Upper lobe of right lung (tissue), 1 donor: ENCODE data around the gene RAB31. TPM values are rescaled to one million over a fixed set of nuclear protein-coding genes. Genes with fewer than 3 reads are reported as not detected.
A peak's percentile ranks its signal among the peaks of the same experiment; 100 is the strongest.

Experiments used
- ATAC-seq: fragments of 200-7000 bp; cut with Tn5 transposase; one replicate; pipeline ENCODE4 v1.9.1; 2020; ENCODE audit warnings: mild to moderate bottlenecking, moderate library complexity
- DNase-seq: peaks from one replicate; pipeline ENCODE4 v3.0.0-alpha.2; 2020
- H3K27ac ChIP-seq: fragments of 200-600 bp; one replicate; pipeline ENCODE4 v1.8.0; 2022
- H3K27me3 ChIP-seq: fragments of 200-600 bp; one replicate; pipeline ENCODE4 v1.8.0; 2022; ENCODE audit warnings: mild to moderate bottlenecking
- H3K36me3 ChIP-seq: fragments of 200-600 bp; one replicate; pipeline ENCODE4 v1.8.0; 2022
- H3K4me1 ChIP-seq: fragments of 200-600 bp; one replicate; pipeline ENCODE4 v1.8.0; 2022
- H3K4me3 ChIP-seq: fragments of 200-600 bp; one replicate; pipeline ENCODE4 v1.8.0; 2022; ENCODE audit warnings: mild to moderate bottlenecking
- H3K9me3 ChIP-seq: fragments of 200-600 bp; one replicate; pipeline ENCODE4 v1.8.0; 2022
- CTCF ChIP-seq: fragments of 200-600 bp; IDR thresholded peaks from one replicate; pipeline ENCODE4 v1.8.0; 2022; ENCODE audit warnings: antibody characterized with exemption
- intact Hi-C: fragments of 100-400 bp; cut with DNase I; formaldehyde crosslinking; loops from one replicate; pipeline ENCODE4 v1.11.0; 2022
- total RNA-seq: library from RNA; stranded (reverse); fragmentation: NEBNext Ultra II Directional; extraction: Animal tissue kit (Norgen Biotek cat#: 25700); gene quantifications from one replicate; pipeline ENCODE4 v1.2.1, GENCODE V29; 2021
- donor health status: DM: no; HTN: yes; CAD: no; lungs with severe emphysema.

Gene RAB31
- total RNA-seq, 1 donor from 2014 or later = 137 TPM

GRCh38 chr18:9722691-9723090, 14.6 kb downstream of the RAB31 start:
- no peak overlapping the region for H3K27ac ChIP-seq

GRCh38 chr18:9724797-9725585, 16.9 kb downstream of the RAB31 start:
- Histone ChIP-seq H3K4me1 (no peaks in the 10 kb centered on the region), H3K27me3 (no peaks in the 10 kb centered on the region), H3K4me3 (no peak overlapping the region), H3K9me3 (no peaks in the 10 kb centered on the region), H3K27ac (no peak overlapping the region), H3K36me3 (peaks cover 9% of the 10 kb centered on the region)
- no peak for ATAC-seq
- intact Hi-C loops = no loop called here
- DNase-seq = no peak
- no peak for TF ChIP-seq CTCF

More at GRCh38 chr18:9722691-9723090, 14.6 kb downstream of the RAB31 start:
- peak; percentile 28 for TF ChIP-seq CTCF
- Histone ChIP-seq H3K36me3 (peaks cover 9% of the 10 kb centered on the region), H3K4me1 (peaks cover 6% of the 10 kb centered on the region), H3K9me3 (no peaks in the 10 kb centered on the region), H3K4me3 (no peak overlapping the region), H3K27me3 (no peaks in the 10 kb centered on the region)
- ATAC-seq (peak; percentile 92), DNase-seq (no peak)
- intact Hi-C loops = no loop called here

- ATAC-seq = no peak
- no peak for DNase-seq
- H3K4me1 ChIP-seq = no peaks in the 10 kb centered on the region
- H3K27me3 ChIP-seq = no peaks in the 10 kb centered on the region
- intact Hi-C loops = no loop called here
- H3K9me3 ChIP-seq = no peaks in the 10 kb centered on the region
- no peak for TF ChIP-seq CTCF
- peaks cover 9% of the 10 kb centered on the region for H3K36me3 ChIP-seq
- H3K27ac ChIP-seq = no peak overlapping the region
- H3K4me3 ChIP-seq = no peak overlapping the region
These were observed 18.1 kb downstream of the RAB31 start for GRCh38 chr18:9726175-9726574.

- ATAC-seq (no peak), DNase-seq (no peak)
- no peak for TF ChIP-seq CTCF
- intact Hi-C loops = no loop called here
- H3K27ac ChIP-seq = no peak overlapping the region
- no peaks in the 10 kb centered on the region for H3K9me3 ChIP-seq
- H3K4me3 ChIP-seq = no peak overlapping the region
- H3K36me3 ChIP-seq = peaks cover 9% of the 10 kb centered on the region
- H3K27me3 ChIP-seq = no peaks in the 10 kb centered on the region
- H3K4me1 ChIP-seq = no peaks in the 10 kb centered on the region
These were observed 18.8 kb downstream of the RAB31 start for GRCh38 chr18:9726936-9727335.

GRCh38 chr18:9730786-9731185, 22.7 kb downstream of the RAB31 start:
- no peak overlapping the region for H3K27ac ChIP-seq
- H3K36me3 ChIP-seq = peaks cover 5% of the 10 kb centered on the region
- TF ChIP-seq CTCF = no peak
- intact Hi-C loops = no loop called here
- no peak overlapping the region for H3K4me3 ChIP-seq
- DNase-seq (no peak), ATAC-seq (no peak)
- H3K4me1 ChIP-seq = peaks cover 4% of the 10 kb centered on the region
- no peaks in the 10 kb centered on the region for H3K9me3 ChIP-seq
- no peaks in the 10 kb centered on the region for H3K27me3 ChIP-seq
